K562 (cell line): Measurements from ENCODE around the gene COL16A1.

Source experiments
- CTCF ChIP-seq, 3 experiments: IDR thresholded peaks in 2 of 3; conservative IDR thresholded peaks in 1 of 3; 2 replicates each; pipeline ENCODE4 v1.5.1; 2011 to 2012; ENCODE audit warnings: low read length in 3 of 3, mild to moderate bottlenecking in 3 of 3, control low read depth in 2 of 3, improper control_type of control experiment in 1 of 3, inconsistent platforms in 1 of 3, low read depth in 1 of 3, mixed read lengths in 1 of 3, moderate library complexity in 1 of 3; ENCODE audit not compliant: insufficient read depth in 2 of 3
- HCFC1 ChIP-seq: IDR thresholded peaks from 2 replicates; pipeline ENCODE4 v1.6.1; 2012; ENCODE audit warnings: low read depth, low read length, improper control_type of control experiment
- POLR2A ChIP-seq: fragments of 450-650 bp; conservative IDR thresholded peaks from 2 replicates; pipeline ENCODE4 v1.6.1; 2016
- POLR2AphosphoS5 ChIP-seq: IDR thresholded peaks from 2 replicates; pipeline ENCODE4 v1.6.1; 2011; ENCODE audit warnings: mild to moderate bottlenecking, low read depth, low read length, moderate library complexity; ENCODE audit not compliant: control insufficient read depth, insufficient read depth
- RNF219 ChIP-seq: fragments of 250-450 bp; sonication (Bioruptor Pico); IDR thresholded peaks from 2 replicates; pipeline ENCODE4 v1.5.0; 2022; ENCODE audit warnings: mild to moderate bottlenecking
- SIN3A ChIP-seq, 2 experiments: fragments of 150-350 bp in 1 of 2; IDR thresholded peaks; 2 replicates each; pipeline ENCODE4 v1.6.1; 2011 to 2016; ENCODE audit warnings: borderline replicate concordance in 2 of 2, low read depth in 2 of 2, low read length in 2 of 2, mild to moderate bottlenecking in 2 of 2, moderate library complexity in 2 of 2; ENCODE audit not compliant: control insufficient read depth in 1 of 2

GRCh38 chr1:31678681-31679080 is 25.1 kb downstream of the COL16A1 start:
- TF ChIP-seq CTCF (IDR thresholded peaks at IDR 0.05 in 2 of 3, conservative IDR thresholded peaks at IDR 0.05 in 1 of 3; ENCODE audit: insufficient read depth in 2 of 3, low read depth in 1 of 3, low read length in 3 of 3) = no peak
- no peak for TF ChIP-seq HCFC1
- TF ChIP-seq POLR2AphosphoS5 = no peak
- no peak for TF ChIP-seq RNF219 (CRISPR knock-in tag)
- TF ChIP-seq SIN3A (IDR thresholded peaks at IDR 0.05; ENCODE audit: borderline replicate concordance in 2 of 2, control insufficient read depth in 1 of 2, low read depth in 2 of 2, low read length in 2 of 2) = no peak
- TF ChIP-seq POLR2A = no peak
